ENCODE data around the gene ARG2.

The ARG2 gene

DNA sequence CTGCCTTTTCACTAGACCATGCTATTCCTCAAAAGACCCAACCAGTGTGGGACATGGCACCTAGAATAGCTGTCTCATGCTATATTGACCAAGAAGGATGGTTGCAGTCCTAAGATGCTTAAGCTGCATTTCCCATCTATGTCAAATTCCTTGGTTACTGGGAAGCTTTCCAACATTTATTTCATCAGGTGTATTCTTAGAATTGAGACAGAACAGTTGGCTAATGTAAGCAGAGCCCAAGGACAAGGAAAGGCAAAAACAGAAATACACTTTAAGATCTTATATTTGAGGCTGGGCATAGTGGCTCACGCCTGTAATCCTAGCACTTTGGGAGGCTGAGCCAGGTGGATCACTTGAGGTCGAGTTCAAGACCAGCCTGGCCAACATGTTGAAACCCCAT lies 24.7 kb downstream of the ARG2 start:
- peaks cover 4 to 22% of the 10 kb centered on the region in 2 experiments for H3K36me3 ChIP-seq (ENCODE audit: control insufficient read depth in 1 of 2, insufficient read depth in 2 of 2, low read length in 2 of 2)
- DNase-seq: peak in 1 of 2 donors; percentile 9
- no peak overlapping the region for H2BK12ac ChIP-seq (ENCODE audit: low read length)
- no peak overlapping the region for H2BK5ac ChIP-seq (ENCODE audit: low read depth, low read length, poor library complexity)
- no peak overlapping the region for H3K18ac ChIP-seq (ENCODE audit: low read length)
- no peak overlapping the region for H3K23ac ChIP-seq (ENCODE audit: low read length)
- no peak overlapping the region for H2BK120ac ChIP-seq (ENCODE audit: insufficient read depth, low read length, poor library complexity)
- H2AFZ ChIP-seq (ENCODE audit: insufficient read depth, low read length, poor library complexity): no peak overlapping the region
- H3K4me3 ChIP-seq (ENCODE audit: low read depth, low read length): no peak overlapping the region
- no peak overlapping the region for H3K27ac ChIP-seq (ENCODE audit: low read depth, low read length)
- no peak overlapping the region for H2AK5ac ChIP-seq (ENCODE audit: low read length)
- no peak overlapping the region for H4K91ac ChIP-seq (ENCODE audit: low read depth, low read length)
- no peaks in the 10 kb centered on the region for H3K79me2 ChIP-seq (ENCODE audit: control insufficient read depth, insufficient read depth, low read length, poor library complexity)
- no peak overlapping the region for H3K9ac ChIP-seq (ENCODE audit: low read length)
- no peak overlapping the region for H3K4me2 ChIP-seq (ENCODE audit: low read length)
- no peak overlapping the region for H3K4ac ChIP-seq (ENCODE audit: low read depth, low read length)
- no peak overlapping the region for H4K8ac ChIP-seq (ENCODE audit: low read depth, low read length)
- H3K27me3 ChIP-seq (ENCODE audit: insufficient read depth, low read length): no peaks in the 10 kb centered on the region
- no peaks in the 10 kb centered on the region for H3K4me1 ChIP-seq (ENCODE audit: control insufficient read depth in 1 of 2, insufficient read depth in 2 of 2, low read length in 2 of 2)
- no peak overlapping the region for H3K14ac ChIP-seq (ENCODE audit: low read length)
- H3K79me1 ChIP-seq (ENCODE audit: low read length): no peaks in the 10 kb centered on the region
- no peak overlapping the region for H4K12ac ChIP-seq (ENCODE audit: low read depth, low read length)
- no peaks in the 10 kb centered on the region for H3K9me3 ChIP-seq (ENCODE audit: insufficient read depth, low read depth, low read length)
- no CpG with 5 or more reads among the region's 2 CpGs for WGBS (ENCODE audit: extremely low coverage, insufficient coverage, insufficient read length)

DNA sequence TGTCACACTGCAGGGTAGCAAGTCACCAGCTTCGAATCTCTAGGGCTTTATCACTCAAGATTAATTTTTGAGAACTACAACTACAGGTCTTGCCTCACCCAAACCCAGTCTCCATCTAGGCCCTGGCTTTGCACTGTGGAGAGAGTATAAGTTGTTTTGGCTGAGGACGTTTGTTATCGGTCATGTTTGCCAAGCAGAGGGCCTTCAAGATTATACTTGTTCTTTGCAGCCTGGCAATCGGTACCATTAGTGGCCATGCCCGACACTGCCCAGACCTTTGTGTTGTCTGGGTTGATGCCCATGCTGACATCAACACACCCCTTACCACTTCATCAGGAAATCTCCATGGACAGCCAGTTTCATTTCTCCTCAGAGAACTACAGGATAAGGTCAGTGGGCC lies 25.7 kb downstream of the ARG2 start:
- no peak overlapping the region for H4K8ac ChIP-seq (ENCODE audit: low read depth, low read length)
- H2BK5ac ChIP-seq (ENCODE audit: low read depth, low read length, poor library complexity): no peak overlapping the region
- no peak overlapping the region for H2BK12ac ChIP-seq (ENCODE audit: low read length)
- peaks cover 4 to 28% of the 10 kb centered on the region in 2 experiments for H3K36me3 ChIP-seq (ENCODE audit: control insufficient read depth in 1 of 2, insufficient read depth in 2 of 2, low read length in 2 of 2)
- no peak overlapping the region for H2BK120ac ChIP-seq (ENCODE audit: insufficient read depth, low read length, poor library complexity)
- no peak overlapping the region for H3K9ac ChIP-seq (ENCODE audit: low read length)
- H2AFZ ChIP-seq (ENCODE audit: insufficient read depth, low read length, poor library complexity): no peak overlapping the region
- no peak overlapping the region for H3K4me3 ChIP-seq (ENCODE audit: low read depth, low read length)
- H3K18ac ChIP-seq (ENCODE audit: low read length): no peak overlapping the region
- H4K12ac ChIP-seq (ENCODE audit: low read depth, low read length): no peak overlapping the region
- DNase-seq: no peak
- no peaks in the 10 kb centered on the region for H3K27me3 ChIP-seq (ENCODE audit: insufficient read depth, low read length)
- WGBS (ENCODE audit: extremely low coverage, insufficient coverage, insufficient read length): no CpG with 5 or more reads among the region's 5 CpGs
- H3K79me2 ChIP-seq (ENCODE audit: control insufficient read depth, insufficient read depth, low read length, poor library complexity): no peaks in the 10 kb centered on the region
- H3K9me3 ChIP-seq (ENCODE audit: insufficient read depth, low read depth, low read length): no peaks in the 10 kb centered on the region
- no peaks in the 10 kb centered on the region for H3K79me1 ChIP-seq (ENCODE audit: low read length)
- H3K14ac ChIP-seq (ENCODE audit: low read length): no peak overlapping the region
- no peak overlapping the region for H3K4ac ChIP-seq (ENCODE audit: low read depth, low read length)
- no peak overlapping the region for H3K4me2 ChIP-seq (ENCODE audit: low read length)
- H3K27ac ChIP-seq (ENCODE audit: low read depth, low read length): no peak overlapping the region
- no peak overlapping the region for H3K23ac ChIP-seq (ENCODE audit: low read length)
- no peak overlapping the region for H2AK5ac ChIP-seq (ENCODE audit: low read length)
- H4K91ac ChIP-seq (ENCODE audit: low read depth, low read length): no peak overlapping the region
- no peaks in the 10 kb centered on the region for H3K4me1 ChIP-seq (ENCODE audit: control insufficient read depth in 1 of 2, insufficient read depth in 2 of 2, low read length in 2 of 2)

DNA sequence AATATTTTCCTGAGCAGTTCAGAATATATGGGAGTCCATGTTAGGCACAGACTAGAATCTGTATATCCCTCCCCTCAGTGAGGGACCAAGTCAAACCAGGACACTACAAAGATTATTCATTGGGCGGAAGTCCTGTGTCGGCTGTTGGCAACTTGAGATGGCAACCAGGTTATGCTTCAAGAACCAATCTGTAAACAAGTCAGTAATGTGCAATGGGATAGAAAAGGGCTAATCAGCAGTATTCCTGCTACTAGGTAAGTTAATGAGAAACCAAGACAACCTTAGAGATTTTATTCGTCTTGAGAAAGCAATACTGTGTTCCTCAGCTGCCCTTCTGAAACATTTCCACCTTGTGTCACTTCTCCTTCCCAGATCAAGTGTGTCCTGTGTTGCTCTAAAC lies 26.4 kb downstream of the ARG2 start:
- Histone ChIP-seq H3K36me3 (ENCODE audit: control insufficient read depth in 1 of 2, insufficient read depth in 2 of 2, low read length in 2 of 2) (peaks cover 4 to 34% of the 10 kb centered on the region in 2 experiments), H3K9ac (ENCODE audit: low read length) (no peak overlapping the region), H2BK5ac (ENCODE audit: low read depth, low read length, poor library complexity) (no peak overlapping the region), H3K9me3 (ENCODE audit: insufficient read depth, low read depth, low read length) (no peaks in the 10 kb centered on the region), H2AK5ac (ENCODE audit: low read length) (no peak overlapping the region), H3K4me1 (ENCODE audit: control insufficient read depth in 1 of 2, insufficient read depth in 2 of 2, low read length in 2 of 2) (no peaks in the 10 kb centered on the region), H4K91ac (ENCODE audit: low read depth, low read length) (no peak overlapping the region), H3K4ac (ENCODE audit: low read depth, low read length) (no peak overlapping the region), H3K4me3 (ENCODE audit: low read depth, low read length) (no peak overlapping the region), H3K79me1 (ENCODE audit: low read length) (no peaks in the 10 kb centered on the region), H3K27me3 (ENCODE audit: insufficient read depth, low read length) (no peaks in the 10 kb centered on the region), H3K23ac (ENCODE audit: low read length) (no peak overlapping the region), H3K79me2 (ENCODE audit: control insufficient read depth, insufficient read depth, low read length, poor library complexity) (no peaks in the 10 kb centered on the region), H3K27ac (ENCODE audit: low read depth, low read length) (no peak overlapping the region), H3K4me2 (ENCODE audit: low read length) (no peak overlapping the region), H2BK120ac (ENCODE audit: insufficient read depth, low read length, poor library complexity) (no peak overlapping the region), H4K12ac (ENCODE audit: low read depth, low read length) (no peak overlapping the region), H3K18ac (ENCODE audit: low read length) (no peak overlapping the region), H2BK12ac (ENCODE audit: low read length) (no peak overlapping the region), H2AFZ (ENCODE audit: insufficient read depth, low read length, poor library complexity) (no peak overlapping the region), H3K14ac (ENCODE audit: low read length) (no peak overlapping the region), H4K8ac (ENCODE audit: low read depth, low read length) (no peak overlapping the region)
- DNase-seq: no peak
- WGBS (ENCODE audit: extremely low coverage, insufficient coverage, insufficient read length): no CpG with 5 or more reads among the region's 3 CpGs

DNA sequence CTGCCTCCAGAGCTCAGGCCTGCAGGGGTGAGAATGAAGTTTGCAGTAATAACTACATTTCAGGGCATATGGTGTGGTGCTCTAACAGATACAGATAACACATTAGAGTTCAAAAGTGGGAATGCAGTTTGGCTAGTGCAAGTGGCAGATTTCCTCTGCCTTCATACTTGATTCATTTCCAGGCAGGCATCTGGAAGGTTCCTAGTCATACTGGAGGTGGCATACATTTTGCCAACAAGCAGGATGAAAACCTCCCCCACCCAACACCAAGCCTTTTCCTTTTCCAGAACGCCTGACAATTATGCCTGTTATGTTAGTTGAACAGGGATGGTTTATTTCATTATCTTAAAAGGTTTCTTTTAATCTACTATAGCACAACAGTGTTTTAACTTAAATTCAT lies 30.4 kb downstream of the ARG2 start:
- H3K4me3 ChIP-seq (ENCODE audit: low read depth, low read length): no peak overlapping the region
- WGBS (ENCODE audit: extremely low coverage, insufficient coverage, insufficient read length): no CpG with 5 or more reads among the region's 1 CpG
- H3K79me2 ChIP-seq (ENCODE audit: control insufficient read depth, insufficient read depth, low read length, poor library complexity): no peaks in the 10 kb centered on the region
- H3K9ac ChIP-seq (ENCODE audit: low read length): no peak overlapping the region
- no peak for DNase-seq
- H3K9me3 ChIP-seq (ENCODE audit: insufficient read depth, low read depth, low read length): no peaks in the 10 kb centered on the region
- H3K27me3 ChIP-seq (ENCODE audit: insufficient read depth, low read length): no peaks in the 10 kb centered on the region
- no peak overlapping the region for H3K4me2 ChIP-seq (ENCODE audit: low read length)
- no peak overlapping the region for H4K8ac ChIP-seq (ENCODE audit: low read depth, low read length)
- no peak overlapping the region for H4K12ac ChIP-seq (ENCODE audit: low read depth, low read length)
- no peak overlapping the region for H3K4ac ChIP-seq (ENCODE audit: low read depth, low read length)
- H2BK120ac ChIP-seq (ENCODE audit: insufficient read depth, low read length, poor library complexity): no peak overlapping the region
- no peak overlapping the region for H4K91ac ChIP-seq (ENCODE audit: low read depth, low read length)
- H3K79me1 ChIP-seq (ENCODE audit: low read length): no peaks in the 10 kb centered on the region
- no peak overlapping the region for H3K27ac ChIP-seq (ENCODE audit: low read depth, low read length)
- H2AK5ac ChIP-seq (ENCODE audit: low read length): no peak overlapping the region
- H3K14ac ChIP-seq (ENCODE audit: low read length): no peak overlapping the region
- no peak overlapping the region for H2BK12ac ChIP-seq (ENCODE audit: low read length)
- no peak overlapping the region for H3K23ac ChIP-seq (ENCODE audit: low read length)
- no peak overlapping the region for H2BK5ac ChIP-seq (ENCODE audit: low read depth, low read length, poor library complexity)
- H3K36me3 ChIP-seq (ENCODE audit: control insufficient read depth in 1 of 2, insufficient read depth in 2 of 2, low read length in 2 of 2): peaks cover 11 to 53% of the 10 kb centered on the region in 2 experiments
- H3K4me1 ChIP-seq (ENCODE audit: control insufficient read depth in 1 of 2, insufficient read depth in 2 of 2, low read length in 2 of 2): no peaks in the 10 kb centered on the region
- no peak overlapping the region for H2AFZ ChIP-seq (ENCODE audit: insufficient read depth, low read length, poor library complexity)
- H3K18ac ChIP-seq (ENCODE audit: low read length): no peak overlapping the region
